NCI-H1436 treated with DMSO at 0.1 percent for 48 hours (cell line): ENCODE results near the gene HOXC11.

Source experiments
- DNase-seq: peaks from one replicate; lab custom pipeline; 2025; lab: John Stamatoyannopoulos, UW

HOXC11 gene

DNA sequence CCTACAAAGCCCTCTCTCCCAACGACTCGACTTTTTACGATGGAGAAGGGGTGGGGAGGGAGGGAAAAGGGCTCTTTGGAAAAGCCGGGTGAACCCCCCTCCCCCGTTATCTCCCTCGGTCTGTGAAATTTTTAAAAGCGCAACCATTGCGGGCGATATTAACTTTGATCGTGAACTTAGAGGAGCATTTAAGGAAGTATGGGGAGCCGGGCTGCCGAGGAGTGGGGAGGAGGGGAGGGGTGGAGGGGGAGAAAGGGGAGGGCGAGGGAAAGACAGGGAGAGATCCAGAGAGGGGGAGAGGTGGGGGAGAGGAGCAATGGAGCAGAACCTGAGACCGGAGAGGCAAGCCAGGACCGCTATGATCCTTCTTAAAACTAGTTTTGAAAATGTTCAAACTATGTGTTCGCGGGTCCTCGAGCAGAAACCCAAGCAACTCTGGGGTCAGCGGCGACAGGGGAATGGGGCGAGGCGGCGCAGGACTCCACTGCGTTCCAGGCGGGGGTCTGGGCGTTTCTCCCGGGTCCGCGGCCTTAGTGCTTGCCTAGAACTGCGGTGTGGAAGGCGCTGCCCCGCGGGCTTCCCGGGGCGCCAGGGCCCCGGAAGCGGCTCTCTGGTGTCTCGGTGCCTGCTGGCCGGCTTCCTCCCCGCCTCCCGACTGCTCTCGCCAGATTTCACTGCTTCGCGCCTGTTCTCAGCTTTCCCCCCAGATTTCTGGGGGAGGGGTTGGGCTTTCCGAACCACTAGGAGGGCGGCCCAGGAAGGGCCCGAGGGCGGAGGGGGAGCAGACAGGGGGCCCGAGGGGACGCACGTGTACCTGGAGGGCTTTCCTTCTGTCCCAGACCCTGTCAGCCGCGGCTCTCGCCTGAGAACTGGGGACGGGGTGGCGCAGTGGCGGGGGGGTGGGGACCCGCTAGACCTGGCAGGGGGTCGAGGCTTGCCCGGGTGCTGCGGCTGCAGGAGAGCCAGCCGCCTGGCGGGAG lies 1.4 kb downstream of the HOXC11 start, which contains the start of gene HOTAIR:
TSS of gene HOTAIR (minus strand) at position 871 of the 980 bp plus-strand sequence.
- DNase-seq: no peak

DNA sequence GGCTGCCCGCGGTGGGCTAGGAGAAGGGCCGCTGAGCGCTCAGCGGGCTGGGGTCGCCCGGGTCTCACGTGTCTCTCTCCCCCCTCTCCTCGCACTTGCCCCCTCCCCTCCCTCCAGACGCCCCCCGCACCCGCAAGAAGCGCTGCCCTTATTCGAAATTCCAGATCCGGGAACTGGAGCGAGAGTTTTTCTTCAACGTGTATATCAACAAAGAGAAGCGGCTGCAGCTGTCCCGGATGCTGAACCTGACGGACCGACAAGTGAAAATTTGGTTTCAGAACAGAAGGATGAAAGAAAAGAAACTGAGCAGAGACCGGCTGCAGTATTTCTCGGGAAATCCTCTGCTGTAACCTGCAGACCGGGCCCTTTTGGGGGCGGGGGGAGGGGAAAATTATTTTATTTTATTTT lies 2.1 kb downstream of the HOXC11 start:
- no peak for DNase-seq

DNA sequence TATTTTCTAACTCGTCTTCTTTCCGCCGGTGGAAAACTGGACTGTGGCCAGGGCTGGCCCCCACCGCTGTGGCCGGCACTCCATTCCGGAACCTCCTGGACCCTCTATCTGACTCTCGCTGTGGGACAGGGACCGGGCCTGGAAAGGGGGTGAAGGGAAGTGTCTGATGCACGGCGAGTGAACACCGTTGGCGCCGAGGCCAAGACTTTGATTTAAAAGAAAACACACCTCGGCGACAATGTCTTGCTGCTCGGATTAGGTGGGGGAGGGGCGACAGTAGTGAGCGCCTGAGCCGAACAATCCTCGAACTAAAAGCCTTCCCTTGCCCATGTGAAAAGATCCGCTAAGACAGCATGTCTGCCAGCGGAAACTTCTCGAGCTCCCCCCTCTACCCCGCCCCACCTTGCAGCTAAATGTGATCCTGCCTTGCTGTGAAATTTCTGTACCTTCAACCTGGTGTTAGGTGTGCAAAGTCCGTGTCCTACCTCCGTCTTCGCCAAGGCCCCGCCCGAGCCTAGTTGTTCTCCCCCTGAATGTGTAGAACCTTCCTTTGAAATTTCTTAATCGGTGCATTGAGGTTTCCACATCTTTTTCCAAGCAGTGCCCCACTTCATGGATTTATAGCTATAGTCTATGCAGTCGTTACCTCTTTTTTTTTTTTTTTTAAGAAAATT lies 2.7 kb downstream of the HOXC11 start:
- DNase-seq: no peak

DNA sequence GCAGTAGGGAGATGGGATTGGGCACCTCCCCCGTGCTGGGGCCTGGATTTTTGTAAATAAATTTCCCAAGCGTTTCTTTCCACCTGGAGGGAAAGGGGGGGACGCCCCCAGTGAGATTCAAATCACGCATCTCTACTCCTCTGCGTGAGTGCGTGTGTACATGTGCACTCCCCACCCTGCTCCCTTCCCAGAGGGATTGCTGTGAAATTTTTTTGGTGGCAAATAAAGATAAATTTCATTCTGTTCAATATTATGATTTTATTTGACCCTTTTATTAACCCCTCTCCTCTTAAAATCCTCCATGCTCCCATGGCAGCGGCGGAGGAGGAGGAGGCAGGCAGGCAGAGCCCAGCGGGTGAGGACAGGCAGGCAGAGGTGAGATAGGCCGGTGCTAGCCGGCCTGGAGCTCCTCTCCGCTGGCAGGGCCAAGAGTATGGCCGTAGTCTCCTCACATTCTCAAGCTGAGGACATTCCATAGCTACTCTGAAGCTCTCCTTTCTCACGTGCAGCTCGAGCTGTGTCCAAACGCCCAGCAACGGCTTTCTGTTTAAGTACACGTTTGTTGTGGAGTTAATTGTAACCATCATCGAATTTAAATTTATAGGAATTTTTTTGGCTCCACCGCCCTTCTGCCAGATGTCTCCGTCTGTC lies 3.4 kb downstream of the HOXC11 start:
- DNase-seq: no peak

DNA sequence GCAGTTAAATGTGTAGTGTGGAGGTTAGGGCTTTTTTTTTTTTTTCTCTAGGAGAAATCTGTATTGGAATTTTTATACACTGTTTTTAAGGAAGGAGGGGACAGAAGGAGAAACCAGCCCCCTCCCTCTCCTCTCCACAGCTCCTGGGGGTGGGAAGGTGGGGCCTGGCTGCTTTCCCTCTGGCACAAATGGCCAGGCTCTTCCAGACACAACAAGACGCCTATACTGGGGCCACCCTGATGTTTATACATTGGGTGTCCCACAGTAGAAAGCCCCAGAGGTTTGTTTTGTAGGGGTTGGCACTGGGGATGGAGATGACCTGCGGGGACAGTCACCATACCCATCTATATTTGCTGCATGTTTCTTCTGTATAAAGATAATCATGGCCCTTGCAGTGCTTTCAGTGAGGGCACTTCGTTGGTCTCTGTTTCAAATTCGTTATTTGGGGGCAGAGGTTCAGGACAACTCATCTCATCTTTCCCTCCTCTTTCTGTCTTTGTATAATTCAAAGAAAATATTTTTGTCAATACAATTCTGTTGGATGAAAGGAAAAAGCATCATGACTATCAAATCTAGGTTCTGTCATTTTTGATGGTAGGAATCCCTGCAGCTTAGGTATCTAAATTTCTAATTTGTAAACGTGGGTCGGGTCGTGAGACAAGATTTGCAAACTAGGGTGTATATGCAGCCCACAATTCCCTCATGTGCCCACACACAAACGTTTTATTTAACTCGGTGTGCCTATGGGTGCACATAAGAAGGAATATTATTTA lies 4.1 kb downstream of the HOXC11 start:
- no peak for DNase-seq

DNA sequence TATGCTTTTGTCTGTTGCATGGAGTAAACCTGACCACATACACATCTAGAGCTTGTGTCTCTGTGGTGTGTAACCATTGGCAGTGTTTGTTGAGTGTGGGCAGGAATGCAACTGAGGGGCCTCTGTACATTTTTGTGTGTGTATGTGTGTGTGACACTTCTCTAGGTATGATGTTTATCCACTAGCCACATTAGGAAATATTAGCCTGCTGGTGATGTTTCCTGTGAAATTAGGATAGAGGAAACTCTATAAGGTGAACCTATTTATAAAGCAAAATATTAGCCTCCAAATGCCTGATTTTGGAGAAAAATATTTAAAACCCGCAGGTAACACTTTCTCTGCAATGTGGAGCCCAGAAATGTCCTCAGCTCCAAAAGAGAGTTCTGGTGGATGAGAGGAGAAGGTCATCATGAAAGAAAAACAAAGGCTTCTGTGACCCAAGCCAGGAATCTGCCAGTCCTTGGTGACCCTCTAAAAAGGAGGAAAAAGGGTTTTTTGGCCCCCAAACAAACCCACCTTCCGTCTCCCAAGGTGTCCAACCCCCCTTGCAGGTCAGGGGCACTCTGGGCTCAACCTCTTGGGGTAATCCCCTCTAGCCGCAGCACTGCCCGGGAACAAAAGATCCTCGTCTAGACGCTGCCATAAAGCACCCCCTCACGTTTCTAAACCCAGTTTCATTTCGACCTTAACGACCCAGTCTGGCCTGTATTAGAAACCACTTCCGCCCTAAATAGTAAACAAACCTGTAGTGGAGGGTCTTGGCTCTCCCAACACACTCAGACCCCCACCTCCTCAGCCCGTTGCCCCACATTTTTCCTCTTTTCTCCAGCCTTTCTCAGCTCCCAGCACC lies 4.9 kb downstream of the HOXC11 start:
- no peak for DNase-seq

DNA sequence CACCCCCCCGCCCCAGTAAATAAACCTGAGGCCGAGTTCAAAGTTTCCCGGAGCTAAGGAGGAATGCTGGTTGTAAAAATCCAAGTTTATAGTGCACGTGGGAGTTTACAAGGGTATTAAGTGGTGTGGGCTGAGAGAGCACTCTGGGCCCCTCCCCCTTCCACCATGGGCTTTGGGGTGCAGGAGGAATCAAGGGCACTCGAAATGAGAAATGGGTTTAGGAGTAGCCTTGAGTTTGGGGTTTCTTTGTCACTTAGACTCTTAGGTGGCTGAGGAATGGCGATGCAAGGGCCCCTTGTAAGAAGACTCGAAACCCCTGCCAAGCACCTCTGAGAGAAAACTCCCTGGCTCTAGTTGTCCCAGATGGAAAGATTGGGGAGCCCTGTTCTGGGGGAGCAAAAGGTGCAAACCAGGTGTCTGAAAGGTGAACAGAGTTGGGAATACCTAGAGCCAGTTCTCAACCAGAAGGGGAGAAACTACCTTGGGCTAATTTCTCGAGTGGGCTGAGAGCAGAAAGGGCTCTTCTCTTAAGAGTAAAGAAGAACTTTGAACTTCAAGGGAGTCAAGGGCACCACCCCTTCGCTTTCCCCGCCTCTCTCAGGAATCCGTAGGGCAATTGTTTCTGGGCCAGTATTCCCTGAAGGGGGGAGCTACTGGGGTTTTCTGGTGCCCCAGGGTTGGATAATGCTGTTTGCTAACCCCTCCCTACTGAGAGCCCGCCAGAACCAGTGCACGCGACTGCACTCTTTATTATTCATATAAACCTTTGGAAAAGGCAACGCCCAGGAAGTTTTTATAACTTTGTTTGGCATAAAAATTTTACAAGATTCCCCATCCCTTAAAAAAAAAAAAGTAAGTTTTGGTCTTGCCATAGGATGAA lies 5.8 kb downstream of the HOXC11 start:
- DNase-seq: no peak

DNA sequence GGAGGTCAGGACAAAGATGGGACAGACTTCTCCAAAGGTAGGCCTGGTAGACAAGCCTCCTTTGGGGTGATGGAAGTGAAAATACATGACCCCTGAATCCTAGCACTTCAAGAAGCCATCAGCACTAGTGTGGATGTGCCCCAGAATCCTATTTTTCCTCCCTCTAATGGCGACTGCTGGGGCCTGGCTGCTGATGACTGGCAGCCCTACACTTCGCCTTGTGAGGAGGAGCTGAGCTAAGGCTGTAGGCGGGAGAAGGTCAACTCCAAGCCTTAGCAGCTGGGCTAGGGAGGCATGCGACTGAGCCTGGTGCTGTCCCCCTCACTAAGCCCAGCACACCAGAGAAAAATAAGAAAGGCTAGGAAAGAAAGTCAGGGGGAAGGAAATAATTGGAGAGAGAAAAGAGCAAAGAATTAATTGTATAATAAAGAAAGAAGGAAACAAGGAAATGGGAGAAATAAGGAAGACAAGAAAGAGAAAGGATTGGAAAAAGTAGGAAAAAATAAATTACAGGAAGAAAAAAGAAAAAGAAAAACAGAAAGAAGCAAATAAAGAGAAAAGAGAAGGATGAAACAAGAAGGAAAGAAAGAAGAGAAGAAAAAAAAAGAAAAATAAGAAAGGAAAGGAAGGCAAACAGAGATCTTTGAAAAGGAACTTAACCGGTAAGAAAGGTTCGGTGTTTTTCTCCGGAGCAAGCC lies 7.3 kb downstream of the HOXC11 start:
- no peak for DNase-seq

DNA sequence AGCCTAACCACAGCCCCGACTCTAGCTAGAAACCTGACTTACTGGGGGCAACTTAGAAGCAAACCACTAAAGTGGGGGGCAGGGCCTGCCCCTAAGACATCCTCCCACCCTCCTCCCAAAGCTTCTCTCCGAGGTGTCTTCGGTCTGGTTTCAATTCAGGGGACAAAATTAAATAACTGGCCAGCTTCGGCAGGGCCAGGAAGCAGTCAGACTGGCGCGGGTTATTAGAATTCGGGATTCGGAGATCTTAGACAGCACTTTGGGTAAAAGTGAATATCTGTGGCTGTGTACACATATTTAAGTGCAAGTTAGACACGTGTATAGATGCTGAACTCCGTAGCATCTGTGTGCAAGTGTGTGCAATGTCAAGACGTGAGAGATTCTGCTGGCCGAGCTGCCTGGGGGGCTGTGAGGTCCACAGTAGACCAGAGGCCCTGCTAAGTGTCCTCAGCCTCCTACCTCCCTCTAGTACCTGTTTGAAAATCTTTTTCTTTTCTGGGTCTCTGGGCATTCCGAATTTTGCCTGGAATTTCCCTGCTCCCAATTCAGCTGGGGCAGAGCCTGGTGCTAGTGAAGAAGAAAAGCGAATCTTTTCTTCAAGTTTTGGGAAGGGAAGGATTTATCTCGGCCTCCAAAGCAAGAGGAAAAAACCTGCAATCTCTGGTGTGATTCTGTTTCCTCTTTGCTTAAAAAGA lies 8.0 kb downstream of the HOXC11 start:
- DNase-seq: no peak

DNA sequence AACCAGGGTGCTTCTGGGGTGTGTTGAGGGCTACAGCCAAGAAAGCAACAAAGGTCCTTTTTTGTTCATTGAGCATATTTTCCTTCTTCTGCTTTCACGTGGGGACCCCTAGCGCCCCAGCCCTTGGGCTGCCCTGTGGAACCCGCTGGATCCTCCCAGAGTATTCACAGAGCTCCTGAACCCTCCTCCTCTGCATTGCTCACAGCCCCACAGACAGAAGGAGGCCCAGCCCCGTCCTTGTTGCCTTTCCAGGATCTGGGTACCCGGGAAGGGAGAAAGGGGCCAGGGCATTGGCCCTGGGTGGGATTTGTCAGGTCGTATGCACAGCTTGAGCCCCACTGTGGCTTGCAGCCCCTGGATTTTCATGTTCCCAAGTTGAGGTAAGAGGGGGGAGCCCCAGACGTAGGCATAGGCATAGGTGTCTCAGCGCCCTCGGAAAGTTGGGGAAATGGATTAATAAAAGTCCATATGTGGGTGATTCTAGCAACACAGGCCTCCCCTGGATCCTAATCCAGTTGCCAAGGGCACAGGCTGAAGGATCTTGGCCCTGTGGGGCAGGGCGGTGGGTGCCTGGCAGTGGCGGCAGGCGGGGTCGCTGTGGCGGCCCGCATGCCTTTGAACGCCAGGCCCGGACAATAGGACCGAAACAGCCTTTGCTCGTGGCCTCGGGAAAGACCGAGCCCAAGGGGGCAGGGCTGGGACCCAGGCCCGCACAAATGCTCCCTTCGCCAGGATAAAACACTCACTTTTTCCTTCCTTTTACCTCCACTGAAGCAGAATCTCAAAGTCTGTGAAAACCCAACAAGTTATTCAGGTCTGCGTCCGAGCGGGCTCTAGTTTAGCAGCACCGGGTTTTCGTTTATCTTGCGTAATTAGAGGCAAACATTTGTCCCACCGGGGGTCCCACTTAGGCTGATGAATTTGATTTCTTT lies 9.0 kb downstream of the HOXC11 start:
- no peak for DNase-seq

DNA sequence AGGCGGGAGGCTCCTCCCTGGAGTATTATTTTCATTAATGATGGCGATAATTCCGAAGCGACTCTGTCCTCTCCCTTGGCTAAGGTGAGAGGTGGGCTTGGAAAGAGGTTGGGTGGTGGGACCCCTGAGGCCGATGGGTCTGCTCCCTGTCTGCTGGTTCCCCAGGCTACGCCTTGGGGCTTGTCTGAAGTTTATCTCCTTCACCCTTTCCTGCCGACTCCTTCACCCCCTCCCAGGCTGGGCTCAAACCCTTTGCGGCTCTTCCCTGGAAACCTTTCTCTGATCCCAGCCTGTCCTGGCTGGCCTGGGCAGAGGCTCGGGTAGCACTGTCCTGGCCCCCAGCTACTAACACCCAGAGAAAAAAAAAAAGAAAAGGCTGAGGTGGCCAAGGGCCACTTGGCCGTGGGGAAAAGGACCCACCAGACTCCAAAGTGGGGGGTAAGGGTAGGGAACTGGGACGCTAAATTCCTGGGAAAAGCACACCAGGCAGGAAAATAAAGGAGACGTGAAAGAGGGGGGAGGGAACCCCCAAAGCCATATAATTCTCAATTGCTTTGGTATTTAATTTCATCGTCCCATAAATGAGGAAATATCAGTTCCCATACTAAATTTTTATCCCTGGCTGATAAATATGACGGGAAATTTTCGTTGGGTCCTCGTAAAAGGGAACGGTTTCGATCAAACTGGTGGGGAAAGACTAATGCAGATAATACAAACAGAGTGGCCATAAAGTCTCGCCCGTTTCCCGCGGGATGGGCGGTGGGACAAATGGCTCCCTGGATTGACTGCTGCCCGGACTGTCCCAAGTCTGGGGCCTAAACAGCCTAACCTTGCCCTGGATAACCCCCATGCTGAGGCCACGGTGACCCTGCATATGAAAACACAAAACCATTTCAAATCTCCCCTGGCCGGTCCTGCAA lies 10.0 kb downstream of the HOXC11 start:
- no peak for DNase-seq

DNA sequence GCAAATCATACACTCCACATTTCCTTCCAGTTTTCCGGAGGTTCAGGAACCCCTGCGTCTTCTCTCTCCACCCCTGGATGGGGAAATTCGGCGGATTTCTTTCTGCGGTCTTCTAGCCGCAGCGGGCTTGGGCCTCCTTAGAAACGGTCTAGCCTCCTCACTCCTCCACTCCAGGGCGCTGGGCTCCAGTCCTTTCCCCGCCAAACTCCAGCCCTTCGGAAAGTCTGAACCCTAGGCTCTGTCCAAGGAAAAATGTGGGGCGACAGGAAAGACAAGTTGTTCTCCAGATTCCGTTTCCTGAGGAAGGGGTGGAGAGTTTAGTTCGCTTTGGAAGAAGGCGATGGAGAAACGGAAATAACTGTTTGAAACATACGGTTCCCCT lies 10.6 kb downstream of the HOXC11 start:
- no peak for DNase-seq

DNA sequence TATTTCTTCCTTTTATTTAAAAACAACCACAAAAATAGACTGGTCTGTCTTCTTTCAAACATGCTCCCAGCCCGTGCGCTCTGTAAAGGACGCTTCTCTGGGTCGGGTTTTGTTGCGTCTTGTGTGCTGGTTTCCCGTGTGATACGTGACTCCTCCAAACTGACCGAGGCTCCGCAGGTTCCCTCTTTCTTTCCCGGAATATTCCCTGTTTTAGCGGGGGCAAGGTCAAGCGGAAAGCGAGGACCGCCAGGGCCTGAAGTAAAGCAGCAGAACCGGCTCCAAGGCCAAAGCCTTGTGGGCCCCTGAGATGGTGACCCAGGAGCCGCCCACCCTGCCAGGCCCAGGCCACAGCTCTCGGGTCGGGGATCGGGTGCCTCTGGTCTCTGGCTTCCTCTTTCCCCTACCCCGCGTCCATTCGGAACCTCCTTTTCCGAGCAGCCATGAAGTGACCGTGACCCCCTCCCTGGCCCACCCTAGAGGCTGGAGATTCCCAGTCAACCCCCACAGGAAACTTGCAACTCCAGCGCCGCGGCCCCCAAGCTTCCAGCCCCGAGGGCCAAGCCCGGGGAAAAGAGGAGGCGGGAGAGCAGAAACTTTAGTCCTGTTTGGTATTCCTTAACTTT lies 11.1 kb downstream of the HOXC11 start:
- no peak for DNase-seq

DNA sequence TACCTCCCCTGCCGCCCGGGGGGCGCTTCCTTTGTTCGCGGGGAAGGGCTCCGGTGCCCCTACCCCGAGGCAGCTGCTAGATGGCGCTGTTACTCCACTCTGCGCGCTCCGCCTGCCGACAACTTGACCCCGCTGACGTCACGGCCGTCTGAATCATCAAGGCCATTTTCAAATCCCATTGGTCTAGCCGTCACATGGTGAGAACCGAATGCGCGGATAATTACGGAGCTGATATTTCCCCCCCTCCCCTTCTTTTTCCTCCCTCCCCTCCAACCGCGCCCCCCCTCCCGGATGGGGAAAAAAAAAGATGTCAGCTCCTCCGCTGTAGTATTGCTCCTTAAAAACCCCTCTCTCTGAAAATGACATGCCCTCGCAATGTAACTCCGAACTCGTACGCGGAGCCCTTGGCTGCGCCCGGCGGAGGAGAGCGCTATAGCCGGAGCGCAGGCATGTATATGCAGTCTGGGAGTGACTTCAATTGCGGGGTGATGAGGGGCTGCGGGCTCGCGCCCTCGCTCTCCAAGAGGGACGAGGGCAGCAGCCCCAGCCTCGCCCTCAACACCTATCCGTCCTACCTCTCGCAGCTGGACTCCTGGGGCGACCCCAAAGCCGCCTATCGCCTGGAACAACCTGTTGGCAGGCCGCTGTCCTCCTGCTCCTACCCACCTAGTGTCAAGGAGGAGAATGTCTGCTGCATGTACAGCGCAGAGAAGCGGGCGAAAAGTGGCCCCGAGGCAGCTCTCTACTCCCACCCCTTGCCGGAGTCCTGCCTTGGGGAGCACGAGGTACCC lies 12.2 kb downstream of the HOXC11 start, which contains the start of gene HOXC10:
TSS of gene HOXC10 (plus strand) at position 246 of the 791 bp plus-strand sequence. CDS start at position 360, 114 bp downstream.
- DNase-seq: no peak

DNA sequence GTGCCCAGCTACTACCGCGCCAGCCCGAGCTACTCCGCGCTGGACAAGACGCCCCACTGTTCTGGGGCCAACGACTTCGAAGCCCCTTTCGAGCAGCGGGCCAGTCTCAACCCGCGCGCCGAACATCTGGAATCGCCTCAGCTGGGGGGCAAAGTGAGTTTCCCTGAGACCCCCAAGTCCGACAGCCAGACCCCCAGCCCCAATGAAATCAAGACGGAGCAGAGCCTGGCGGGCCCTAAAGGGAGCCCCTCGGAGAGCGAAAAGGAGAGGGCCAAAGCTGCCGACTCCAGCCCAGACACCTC lies 12.7 kb downstream of the HOXC11 start:
- no peak for DNase-seq
